Posterior cingulate gyrus (tissue), 11 donors: ENCODE results near the gene ANO8.

ENCODE experiments used
- DNase-seq, 10 donors: peaks; one replicate each; pipeline versions ENCODE4 v3.0.0 to v3.0.0-alpha.2; 2020 to 2021; ENCODE audit warnings: mixed read lengths in 3 of 10
- intact Hi-C: fragments of 100-400 bp; cut with DNase I; formaldehyde crosslinking; loops from one replicate; pipeline ENCODE4 v1.15.1; 2023

ANO8 gene

DNA sequence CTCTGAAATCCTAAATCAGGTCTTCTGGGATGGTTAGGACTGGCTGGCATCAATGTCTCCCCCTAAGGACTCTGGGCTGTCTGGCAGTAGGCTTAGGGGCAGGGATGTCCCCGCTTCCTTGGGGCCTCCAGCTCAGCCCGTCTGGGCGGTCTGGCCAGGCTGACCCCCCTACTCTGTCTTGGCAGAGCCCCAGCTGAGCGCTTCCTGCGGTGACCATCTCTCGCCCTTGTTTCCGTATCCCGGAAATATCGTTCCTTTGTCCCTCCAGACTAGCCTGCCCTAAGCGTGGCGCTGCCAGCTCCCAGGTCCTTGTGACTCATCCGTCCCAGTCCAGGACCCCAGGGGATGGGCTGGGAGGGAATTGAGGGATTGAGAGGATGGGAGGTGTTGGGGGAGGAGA lies 14.0 kb upstream of the ANO8 start:
- intact Hi-C loops: no loop called here
- DNase-seq: peak in 1 of 10 donors; percentile 80

DNA sequence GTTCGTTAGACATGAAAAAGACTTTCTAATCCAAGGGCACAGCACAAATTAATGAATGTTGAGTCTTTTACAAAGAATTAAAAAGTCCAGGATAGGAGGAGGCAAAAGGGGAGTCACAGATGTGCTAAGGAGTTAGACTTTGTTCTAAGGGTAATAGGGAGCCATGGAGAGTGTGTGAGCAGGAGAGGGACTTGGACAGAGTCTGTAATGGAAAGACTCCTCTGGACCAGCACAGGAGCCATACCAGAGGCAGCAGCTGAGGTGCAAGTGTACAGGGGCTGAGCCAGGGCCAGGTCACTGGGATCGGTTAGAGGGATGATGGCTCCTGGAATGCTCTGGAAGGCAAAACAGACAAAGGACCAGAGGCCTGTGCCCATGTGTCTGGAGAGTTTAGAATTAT lies 13.2 kb upstream of the ANO8 start:
- intact Hi-C loops: loop anchor here (2.0 kb wide), 1 partner anchor 43 kb away; no protein-coding TSS in a partner anchor

DNA sequence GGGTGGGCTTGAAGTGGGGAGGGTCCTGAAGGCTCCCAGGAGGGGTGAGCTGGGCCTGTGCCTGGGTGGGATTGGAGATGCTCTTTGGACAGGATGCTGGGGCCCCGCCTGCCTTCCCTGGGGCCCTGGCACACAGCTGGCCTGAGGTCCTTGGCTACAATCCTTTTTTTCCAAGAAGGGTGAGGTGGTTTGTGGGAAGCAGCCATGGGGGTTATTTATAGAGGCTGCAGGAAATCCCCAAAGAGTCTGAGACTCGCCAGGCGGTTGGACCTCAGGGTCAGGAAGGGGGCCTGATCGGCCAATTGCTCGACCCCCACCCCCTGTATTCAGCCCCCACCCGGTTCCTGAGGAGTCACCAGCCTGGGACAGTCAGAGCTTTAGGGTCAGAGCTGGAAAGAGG lies 12.7 kb upstream of the ANO8 start:
- no peak for DNase-seq
- intact Hi-C loops: loop anchor here (2.0 kb wide), 1 partner anchor 43 kb away; no protein-coding TSS in a partner anchor

More for the DNA sequence above, 13.2 kb upstream of the ANO8 start:
- DNase-seq: no peak

DNA sequence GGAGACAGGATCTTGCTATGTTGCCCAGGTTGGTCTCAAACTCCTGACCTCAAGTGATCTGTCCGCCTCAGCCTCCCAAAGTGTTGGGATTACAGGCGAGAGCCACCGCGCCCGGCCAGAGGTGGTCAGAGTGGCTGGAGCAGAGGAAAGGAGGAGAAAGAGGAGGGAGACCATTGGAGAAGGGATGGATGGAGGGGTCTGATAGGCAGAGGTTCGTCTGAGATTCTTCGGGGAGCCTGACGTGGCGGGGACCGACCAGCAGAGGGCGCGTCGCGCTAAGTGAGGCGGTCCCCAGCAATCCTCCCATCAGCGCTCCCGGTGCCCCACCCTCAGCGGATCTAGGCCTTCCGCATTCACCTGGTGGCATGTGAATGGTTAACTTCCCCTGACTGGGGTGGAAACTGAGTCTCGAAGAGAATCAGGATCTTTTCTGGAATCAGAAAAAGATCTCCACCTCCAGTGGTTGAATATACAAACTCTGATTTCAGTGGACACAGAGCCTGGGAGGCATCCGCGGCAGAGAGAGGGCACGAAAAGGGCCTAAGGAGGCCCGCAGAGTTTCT lies 11.5 kb upstream of the ANO8 start:
- intact Hi-C loops: loop anchor here (2.0 kb wide), 1 partner anchor 45 kb away; no protein-coding TSS in a partner anchor
- DNase-seq: peak in 9 of 10 donors; percentile 67 to 97 (median 80)

DNA sequence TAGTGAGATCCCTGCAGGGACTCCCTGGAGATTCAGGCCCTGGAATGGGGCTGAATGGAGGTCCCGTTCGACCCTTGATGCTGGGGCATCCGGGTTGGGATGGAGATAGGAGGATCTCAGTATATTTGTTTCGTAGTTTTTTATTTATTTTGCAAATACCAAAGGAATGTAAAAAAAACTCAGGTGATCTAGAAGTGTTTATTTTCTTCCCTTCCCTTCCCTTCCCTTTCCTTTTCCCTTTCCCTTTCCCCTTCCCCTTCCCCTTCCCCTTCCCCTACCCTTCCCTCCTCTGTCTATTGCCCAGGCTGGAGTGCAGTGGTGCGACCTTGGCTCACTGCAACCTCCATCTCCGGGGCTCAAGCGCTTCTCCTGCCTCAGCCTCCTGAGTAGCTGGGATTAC lies 7.2 kb upstream of the ANO8 start:
- DNase-seq: no peak
- intact Hi-C loops: no loop called here

DNA sequence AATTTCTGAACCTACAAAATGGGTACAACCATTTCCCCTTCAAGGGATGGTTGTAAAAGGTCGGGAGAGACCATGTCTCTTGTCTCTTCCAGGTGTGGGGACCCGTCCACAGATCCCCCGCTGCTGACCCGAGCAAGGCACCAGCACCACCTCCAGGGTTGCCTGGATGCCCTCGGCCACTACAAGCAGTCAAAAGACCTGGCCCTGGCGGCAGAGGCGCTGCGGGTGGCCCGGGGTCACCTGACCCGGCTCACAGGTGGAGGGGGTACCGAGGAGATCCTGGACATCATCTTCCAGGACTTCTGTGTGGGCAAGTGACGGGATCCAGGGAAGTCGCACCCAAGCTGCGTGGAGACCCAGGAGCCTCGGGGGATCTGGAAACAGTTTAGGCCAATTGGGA lies 6.7 kb upstream of the ANO8 start:
- intact Hi-C loops: no loop called here
- no peak for DNase-seq

DNA sequence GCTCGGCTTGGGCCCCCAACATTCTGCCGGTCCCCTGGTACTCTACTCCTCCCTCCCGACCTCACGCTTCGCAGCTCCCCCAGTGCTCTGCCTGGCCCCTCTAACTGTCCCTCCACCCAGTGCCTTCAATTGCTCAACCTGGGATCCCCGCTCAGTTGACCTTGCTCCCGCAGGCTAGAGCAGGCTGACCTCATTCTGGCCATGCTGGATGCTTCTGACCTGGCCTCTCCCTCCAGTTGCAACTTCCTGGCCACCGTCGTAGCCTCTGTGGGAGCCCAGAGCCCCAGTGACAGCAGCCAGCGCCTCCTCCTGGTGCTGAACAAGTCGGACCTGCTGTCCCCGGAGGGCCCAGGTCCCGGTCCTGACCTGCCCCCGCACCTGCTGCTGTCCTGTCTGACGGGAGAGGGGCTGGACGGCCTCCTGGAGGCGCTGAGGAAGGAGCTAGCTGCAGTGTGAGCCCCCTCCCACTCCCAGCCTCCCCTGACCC lies 6.3 kb upstream of the ANO8 start:
- DNase-seq: no peak
- intact Hi-C loops: no loop called here

DNA sequence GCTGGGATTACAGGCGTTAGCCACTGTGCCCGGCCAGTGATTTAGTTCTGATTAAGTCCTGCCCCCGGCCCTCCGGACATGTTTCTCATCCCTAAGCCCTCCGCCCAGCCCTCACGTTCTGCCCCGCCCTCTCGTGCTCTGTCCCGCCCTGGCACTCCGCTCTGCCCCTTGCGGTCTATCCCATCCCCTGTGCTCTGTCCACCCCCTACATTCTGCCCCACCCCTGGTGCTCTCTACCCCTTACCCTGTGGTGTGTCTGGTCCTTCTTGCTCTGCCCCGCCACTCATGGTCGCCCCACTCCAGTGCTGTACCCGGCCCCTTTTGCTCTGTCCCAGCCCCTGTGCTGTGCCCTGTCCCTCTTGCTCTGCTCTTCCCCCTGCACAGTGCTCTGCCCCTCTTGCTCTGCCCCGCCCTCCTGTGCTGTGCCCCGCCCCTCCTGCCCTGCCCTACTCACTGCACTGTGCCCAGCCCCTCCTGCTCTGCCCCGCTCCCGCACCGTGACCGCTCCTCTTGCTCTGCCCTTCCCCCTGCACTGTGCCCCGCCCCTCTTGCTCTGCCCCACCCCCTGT lies 5.7 kb upstream of the ANO8 start:
- intact Hi-C loops: no loop called here
- no peak for DNase-seq

DNA sequence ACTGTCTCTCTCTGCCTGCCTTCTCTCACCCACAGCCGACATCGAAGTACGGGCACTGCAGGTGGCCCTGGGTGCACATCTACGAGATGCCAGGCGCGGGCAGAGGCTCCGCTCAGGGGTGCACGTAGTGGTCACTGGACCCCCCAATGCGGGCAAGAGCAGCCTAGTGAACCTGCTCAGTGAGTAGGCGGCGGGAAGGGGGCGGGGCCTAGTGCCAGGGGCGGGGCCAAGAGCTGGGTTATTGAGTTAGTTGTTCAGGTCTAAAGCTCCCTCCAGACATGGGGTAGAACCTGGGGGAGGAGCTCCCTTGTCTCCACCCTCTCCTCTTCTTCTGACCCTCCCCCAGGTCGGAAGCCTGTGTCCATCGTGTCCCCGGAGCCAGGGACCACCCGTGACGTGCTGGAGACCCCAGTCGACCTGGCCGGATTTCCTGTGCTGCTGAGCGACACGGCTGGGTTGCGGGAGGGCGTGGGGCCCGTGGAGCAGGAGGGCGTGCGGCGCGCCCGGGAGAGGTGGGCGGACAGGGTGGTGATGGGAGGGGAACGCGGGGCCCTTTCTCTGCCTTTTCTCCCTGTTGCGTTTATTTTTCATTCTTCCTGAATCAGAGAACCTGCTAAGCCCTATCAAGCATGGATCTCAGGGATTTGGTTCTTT lies 4.6 kb upstream of the ANO8 start:
- intact Hi-C loops: loop anchor here (10.0 kb wide), 1 partner anchor 136 kb away; the partner anchor contains the start of gene SLC27A1
- DNase-seq: no peak

DNA sequence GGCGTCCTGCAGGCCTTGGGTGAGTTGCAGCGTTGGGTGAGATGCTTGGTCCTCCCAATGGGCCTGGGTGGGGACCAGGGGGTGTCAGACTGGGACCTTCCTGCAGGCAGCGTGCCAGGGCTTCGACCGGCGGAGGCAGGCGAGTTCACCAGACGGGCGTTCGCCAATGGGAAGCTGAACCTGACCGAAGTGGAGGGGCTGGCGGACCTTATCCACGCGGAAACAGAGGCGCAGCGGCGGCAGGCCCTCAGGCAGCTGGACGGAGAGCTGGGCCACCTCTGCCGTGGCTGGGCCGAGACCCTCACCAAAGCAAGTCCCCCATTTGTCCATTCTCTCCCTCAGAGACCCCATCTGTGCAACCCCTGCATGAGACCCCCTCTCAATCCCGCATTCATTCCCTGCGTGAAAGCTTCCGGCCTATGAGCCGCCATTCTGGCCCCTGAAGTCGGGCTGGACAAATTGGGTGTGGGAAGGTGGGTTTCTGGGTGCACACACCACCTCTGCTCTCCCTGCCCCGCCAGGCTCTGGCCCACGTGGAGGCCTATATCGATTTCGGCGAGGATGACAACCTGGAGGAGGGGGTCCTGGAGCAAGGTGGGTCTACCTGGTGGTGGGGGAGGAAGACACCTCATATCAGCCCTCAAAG lies 3.9 kb upstream of the ANO8 start:
- DNase-seq: peak in 1 of 10 donors; percentile 82
- intact Hi-C loops: loop anchor here (10.0 kb wide), 1 partner anchor 136 kb away; the partner anchor contains the start of gene SLC27A1

DNA sequence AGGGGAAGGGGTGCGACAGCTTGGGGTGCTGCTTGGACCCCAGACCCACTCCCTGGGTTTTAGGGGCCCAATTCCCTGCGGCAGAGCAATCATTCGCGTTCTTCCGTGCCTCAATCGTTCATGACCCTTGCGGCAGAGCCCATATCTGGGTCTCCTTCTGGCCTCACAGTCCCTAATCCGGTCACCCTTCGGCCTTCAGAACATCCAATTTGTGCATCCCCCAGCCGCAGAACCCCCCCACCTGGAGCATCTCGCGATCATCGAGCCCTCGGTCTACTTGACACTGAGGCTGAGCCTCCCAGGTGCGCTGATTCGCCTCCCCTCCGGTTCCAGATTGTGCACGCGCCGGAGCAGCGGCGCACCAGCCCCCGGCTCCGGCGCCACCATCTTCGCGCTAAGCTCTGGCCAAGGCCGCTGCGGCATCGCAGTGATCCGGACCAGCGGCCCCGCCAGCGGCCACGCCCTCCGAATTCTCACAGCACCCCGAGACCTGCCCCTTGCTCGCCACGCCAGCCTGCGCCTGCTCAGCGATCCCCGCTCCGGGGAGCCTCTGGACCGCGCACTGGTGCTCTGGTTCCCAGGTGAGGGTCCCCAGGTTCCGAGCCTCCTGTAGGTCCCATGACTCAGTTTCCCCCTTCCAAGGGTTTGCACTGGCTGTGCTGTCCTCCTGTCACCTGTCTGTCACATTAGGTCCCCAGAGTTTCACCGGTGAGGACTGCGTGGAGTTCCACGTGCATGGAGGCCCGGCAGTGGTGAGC lies 3.2 kb upstream of the ANO8 start:
- peak in 2 of 10 donors; percentile 81 to 87 for DNase-seq
- intact Hi-C loops: loop anchor here (2.0 to 10.0 kb wide), 2 partner anchors 35 to 137 kb away; partner anchors contain the start of genes ABHD8 and SLC27A1

DNA sequence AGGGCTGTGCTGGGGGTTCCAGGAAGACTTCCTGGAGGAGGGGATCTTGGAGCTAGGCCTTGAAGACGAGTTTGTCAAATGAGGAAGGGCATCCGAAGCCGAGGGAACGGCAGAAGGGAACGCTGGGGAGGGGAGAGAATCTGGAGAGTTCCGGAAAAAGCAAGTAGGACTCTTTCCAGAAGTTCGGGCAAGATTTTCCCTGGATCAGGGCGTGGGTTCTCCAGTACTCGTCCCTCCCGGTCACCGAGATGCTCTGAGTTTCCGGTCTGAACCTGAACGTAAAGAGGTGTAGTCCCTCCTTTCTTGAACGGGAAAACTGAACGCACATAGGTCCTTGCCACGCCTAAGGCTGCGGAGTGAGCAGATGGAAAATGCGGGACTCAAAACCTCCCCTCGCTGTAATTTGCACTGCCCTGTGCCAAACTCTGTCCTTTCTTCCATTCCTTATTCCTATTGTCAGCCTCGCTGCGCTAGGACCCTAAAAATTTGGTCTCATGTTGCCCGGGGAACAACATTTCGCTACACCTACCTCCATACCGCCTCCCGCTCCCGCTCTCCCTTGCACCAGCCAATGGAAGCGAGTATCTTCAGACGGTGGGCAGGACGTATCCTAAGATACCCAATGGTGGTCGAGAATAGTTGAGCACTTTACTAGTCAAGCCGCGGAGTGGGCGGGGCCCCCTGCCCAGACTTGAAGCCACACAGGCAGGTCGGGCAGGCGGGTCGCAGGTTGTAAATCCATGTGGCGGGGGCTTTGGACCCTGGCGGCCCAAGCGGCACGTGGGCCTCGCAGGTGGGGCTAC lies 2.4 kb upstream of the ANO8 start, which contains the start of gene GTPBP3:
GTPBP3 (plus strand) TSS at position 682 of the 803 bp plus-strand sequence; CDS start at position 741, 59 bp downstream.
- intact Hi-C loops: loop anchor here (2.0 to 10.0 kb wide), 2 partner anchors 34 to 138 kb away; partner anchors contain the start of genes ABHD8 and SLC27A1
- peak; percentile 89 to 100 (median 98) for DNase-seq

DNA sequence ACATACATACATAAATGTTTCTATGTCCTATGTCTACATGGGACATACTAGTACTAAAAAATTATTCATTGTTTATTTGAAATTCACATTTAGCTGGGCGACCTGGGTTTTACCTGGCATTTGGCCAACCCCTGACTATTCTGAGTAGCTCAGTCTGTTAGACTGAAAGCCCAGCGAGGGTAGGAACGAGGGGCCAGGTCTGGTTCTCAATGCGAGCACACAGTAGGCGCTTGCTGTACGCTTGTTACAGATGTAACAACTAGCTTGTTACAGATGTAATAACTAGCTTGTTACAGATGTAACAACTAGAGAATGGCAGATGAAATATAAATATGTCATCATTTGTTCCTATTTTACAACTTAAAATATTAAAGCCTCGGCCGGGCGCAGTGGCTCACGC lies 920 bp upstream of the ANO8 start:
- intact Hi-C loops: loop anchor here (10.0 kb wide), 1 partner anchor 139 kb away; the partner anchor contains the start of gene SLC27A1
- DNase-seq: no peak

DNA sequence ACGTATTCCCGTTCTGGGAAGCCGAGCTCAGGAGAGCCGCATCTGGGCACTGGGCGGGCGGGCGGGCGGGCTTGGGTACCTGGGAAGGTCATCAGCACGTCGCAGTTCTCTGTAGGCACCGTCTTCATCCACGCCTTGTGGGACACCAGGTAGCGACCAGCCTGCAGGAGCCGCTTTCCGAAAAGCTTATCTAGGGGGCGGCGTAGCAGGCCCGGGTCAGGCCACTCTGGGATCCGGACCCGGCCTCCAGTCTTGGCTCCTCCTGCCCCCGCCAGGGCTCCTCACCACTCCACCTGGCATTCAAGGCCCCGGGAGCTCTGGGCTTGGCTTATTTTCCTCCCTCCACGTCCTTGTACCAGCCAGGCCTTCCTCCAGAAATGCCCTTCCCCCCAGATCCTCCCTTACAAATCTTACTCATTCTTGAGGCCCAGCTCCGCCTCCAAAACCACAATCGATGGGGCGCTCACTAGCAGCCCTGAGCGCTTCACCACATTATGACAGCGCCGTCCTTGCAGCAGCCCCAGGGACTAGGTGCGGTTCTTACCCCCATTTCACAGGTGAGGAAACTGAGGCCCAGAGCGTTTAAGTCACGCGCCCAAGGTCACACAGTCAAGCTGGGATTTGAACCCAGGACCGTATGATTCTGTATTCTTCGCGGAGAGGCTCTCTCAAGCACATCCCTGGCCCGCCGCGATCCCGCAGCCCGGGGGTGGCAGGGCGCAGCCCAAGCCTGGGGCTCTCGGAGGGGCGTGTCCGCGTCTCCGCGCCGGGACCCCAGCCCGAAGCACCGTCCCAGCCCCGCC lies 843 bp downstream of the ANO8 start:
- intact Hi-C loops: loop anchor here (1.0 to 10.0 kb wide), 2 partner anchors 25 to 141 kb away; partner anchors contain the start of genes DDA1 and SLC27A1
- DNase-seq: no peak

DNA sequence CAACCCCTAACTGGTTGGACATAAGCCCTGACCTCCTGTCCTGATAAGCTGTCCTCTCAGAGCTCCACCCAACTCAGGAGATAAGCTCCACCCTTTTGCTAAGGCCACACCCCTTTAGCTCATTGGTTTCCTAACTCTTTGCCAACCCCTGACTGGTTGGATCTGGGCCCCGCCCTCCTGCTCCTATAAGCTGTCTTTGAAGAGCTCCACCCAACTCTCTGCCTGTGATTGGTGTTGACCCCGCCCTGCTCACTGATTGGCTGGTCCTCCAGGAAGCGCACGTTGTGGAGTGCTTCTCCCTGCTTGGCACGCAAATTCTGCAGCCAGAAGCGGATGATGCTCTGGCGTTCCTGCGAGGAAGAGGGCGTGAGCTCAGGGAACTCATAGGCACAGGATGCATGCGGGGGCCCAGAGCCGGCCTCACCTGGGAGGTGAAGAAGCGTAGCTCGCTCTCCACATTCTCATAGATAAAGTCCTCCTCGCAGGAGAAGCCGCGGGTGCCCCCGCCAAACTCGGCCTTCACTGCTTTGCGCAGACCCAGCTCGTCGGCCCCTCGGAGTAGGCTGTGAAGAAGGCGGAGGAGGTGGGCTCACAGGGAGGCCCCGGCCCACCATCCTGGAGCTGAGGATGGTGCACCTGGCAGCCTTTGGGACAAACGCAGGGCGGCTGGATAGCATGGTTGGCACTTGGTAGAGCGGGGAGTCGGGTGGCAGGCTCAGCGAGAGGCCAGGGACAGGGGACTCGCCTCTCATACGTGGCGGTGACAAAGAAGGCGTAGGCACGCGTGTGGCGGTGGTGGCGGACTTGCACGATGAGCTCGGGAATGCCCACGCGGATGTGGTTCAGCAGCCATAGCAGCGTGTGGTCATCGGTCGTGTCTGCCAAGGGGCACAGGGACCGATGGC lies 1.7 kb downstream of the ANO8 start:
- intact Hi-C loops: loop anchor here (10.0 kb wide), 1 partner anchor 142 kb away; the partner anchor contains the start of gene SLC27A1
- peak in 1 of 10 donors; percentile 28 for DNase-seq

DNA sequence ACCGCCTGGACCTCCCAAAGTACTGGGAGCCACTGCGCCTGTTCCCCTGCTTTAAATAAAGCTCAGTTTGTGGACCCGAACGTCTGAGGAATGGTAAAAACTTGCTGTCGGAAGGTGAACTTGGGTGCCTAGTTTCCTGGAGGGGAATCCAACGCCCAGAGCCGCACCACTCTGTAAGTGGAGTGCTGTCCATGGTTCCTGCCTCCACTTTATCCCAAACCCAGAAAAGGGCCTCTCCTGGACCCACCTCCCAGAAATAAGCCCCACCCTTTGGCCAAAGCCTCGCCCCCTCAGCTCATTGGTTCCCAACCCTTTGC lies 2.3 kb downstream of the ANO8 start:
- no peak for DNase-seq
- intact Hi-C loops: loop anchor here (10.0 kb wide), 1 partner anchor 142 kb away; the partner anchor contains the start of gene SLC27A1

DNA sequence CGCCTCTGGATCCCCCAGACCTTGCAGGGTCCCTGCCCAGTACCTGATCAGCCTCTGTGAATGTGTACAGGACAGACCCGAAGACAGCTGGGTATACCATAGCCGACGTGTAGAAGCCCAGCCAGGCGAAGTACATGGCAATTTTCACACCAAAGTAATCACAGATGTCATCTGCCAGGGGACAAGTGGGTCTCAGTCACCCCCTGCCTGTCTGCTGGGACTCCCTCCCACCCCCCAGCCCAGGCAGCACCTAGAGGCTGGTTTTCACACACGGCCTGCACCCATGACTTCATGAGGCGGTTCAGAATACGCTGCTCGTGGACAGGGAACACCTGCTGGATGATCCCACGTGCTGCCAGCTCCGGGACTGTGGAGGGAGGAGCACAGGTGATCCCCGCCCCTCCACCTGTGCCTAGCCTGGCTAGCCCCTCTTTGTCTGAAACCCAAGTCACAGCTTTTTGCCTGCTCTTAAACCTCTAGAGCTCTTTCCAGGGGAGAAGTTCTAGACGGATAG lies 3.6 kb downstream of the ANO8 start:
- DNase-seq: no peak
- intact Hi-C loops: loop anchor here (10.0 kb wide), 1 partner anchor 144 kb away; the partner anchor contains the start of gene SLC27A1
